ENCODE data around the gene TTC23.

DNA sequence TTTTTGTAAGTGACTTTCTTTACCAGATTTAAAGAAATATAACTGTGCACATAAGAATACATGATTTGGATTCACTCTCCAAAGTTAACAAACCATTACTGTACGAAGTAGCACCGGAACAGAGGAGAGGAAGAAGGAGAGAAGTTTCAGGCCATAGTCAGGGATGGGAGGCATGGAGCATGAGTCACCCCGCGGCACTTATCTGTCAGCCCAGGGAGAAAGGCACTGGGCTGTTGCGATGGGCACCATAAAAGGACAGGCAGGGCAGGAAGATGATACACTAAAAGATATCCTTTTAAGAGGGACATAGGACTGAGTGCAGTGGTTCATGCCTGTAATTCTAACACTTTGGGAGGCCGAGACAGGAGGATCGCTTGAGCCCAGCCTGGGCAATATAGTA is 37.0 kb downstream of the TTC23 start:
- TF ChIP-seq HDGF (IDR thresholded peaks at IDR 0.05; ENCODE audit: borderline replicate concordance), result no peak
- no peak for TF ChIP-seq TARDBP (IDR thresholded peaks at IDR 0.05)
- no peak for TF ChIP-seq FOXA1 (IDR thresholded peaks at IDR 0.05)
- no peak for TF ChIP-seq LEF1 (IDR thresholded peaks at IDR 0.05; ENCODE audit: borderline replicate concordance)
- TF ChIP-seq ELF4 (IDR thresholded peaks at IDR 0.05), result no peak
- TF ChIP-seq FOXK2 (IDR thresholded peaks at IDR 0.05), result no peak
- TF ChIP-seq BHLHE40 (IDR thresholded peaks at IDR 0.05; ENCODE audit: borderline replicate concordance), result no peak
- no peak for TF ChIP-seq NFRKB (IDR thresholded peaks at IDR 0.05)
- no peak for TF ChIP-seq FOXM1 (IDR thresholded peaks at IDR 0.05; ENCODE audit: borderline replicate concordance)

All from HEK293T (cell line).